GM04504 (cell line): ENCODE results near the gene CBX6.
"Not testable (repeated sequence)": the region's sequence is repeated elsewhere in the genome, so short reads cannot be mapped to it uniquely, and the experiment has no call there.

Experiments
- DNase-seq: peaks from one replicate; pipeline ENCODE4 v3.0.0-alpha.2; 2012; ENCODE audit warnings: low read depth

Gene CBX6

GRCh38 chr22:38872172-38872830 is at the start of gene CBX6:
Gene CBX6, minus strand, starts transcription at chr22:38872216. Its CDS starts 26 bp downstream, at chr22:38872190.
- peak; percentile 80 for DNase-seq

DNA sequence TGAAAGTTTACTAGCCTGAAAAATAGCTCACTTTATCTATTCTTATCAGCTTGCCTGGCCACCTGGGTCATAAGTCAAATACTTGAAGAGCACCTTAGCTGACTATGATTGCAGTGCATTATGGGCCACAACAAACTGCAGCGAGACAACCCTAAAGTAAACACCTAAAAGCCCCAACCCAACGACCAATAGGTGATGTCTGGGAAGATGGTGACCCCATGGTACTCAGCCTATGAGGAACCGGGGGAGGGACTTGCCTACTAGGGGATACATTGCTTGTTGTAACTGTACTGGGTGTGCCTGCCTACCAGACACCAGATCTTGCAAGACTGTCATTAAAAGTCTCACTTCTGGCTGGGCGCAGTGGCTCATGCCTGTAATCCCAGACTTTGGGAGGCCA is 49.8 kb upstream of the CBX6 start:
- DNase-seq, result no peak

GRCh38 chr22:38921120-38921519 is 49.1 kb upstream of the CBX6 start:
- no peak for DNase-seq

DNA sequence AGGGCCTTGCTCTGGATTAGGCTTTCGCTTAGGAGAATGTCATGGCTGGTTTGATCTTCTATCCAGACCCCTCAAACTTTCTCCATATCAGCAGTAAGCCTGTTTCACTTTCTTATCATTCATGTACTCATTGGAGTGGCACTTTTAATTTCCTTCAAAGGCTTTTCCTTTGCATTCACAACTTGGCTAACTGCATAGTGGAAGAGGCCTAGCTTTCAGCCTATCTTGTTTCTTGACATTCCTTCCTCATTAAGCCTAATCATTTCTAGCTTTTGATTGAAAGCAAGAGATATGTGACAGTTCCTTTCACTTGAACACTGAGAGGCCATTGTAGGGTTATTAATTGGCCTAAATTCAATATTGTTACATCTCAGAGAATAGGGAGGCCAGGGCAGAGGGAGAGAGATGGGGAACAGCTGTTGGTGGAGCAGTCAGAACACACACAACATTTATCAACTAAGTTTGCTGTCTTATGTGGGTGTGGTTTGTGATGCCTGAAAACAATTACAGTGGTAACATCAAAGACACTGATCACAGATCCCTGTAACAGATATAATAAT is 47.7 kb upstream of the CBX6 start:
- DNase-seq, result no peak

DNA sequence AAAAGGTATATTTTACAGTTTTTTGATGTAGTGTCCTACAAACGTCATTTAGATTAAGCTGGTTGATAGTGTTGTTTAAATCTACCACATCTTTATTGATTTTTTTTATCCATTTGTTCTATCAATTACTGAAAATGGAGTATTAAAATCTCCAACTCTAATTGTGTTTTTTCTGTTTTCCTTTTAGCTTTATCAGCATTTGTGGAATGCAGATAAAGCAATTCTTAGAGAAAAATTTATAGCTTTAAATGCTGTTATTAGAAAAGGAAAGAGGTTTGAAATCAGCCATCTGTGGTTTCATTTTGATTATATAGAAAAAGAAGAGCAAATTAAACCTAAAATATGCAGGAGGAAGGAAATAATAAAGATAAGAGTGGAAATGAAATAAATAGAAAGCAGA is 39.4 kb upstream of the CBX6 start:
- DNase-seq, result no peak

- DNase-seq, result no peak
Observed at GRCh38 chr22:38907767-38908166, 35.8 kb upstream of the CBX6 start.

DNA sequence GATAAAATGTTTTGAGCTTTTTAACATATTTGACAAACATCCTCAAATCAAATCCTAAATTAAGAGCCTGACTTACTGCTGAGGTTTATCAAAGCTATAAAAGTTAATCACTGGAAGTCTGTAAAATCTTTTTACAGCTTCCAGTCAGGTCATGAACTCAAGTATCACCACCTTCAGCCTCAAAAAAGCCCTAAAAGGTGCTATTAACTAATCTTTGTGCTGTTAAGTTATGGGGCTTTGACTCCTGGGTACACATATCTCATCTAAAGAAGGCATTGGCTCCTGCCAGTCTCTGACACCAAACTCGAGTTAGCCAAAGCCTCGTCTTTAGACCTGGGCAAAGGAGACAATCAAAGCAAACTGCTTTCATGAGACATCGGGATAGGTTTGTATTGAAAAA is 34.0 kb upstream of the CBX6 start:
- DNase-seq, result no peak

DNA sequence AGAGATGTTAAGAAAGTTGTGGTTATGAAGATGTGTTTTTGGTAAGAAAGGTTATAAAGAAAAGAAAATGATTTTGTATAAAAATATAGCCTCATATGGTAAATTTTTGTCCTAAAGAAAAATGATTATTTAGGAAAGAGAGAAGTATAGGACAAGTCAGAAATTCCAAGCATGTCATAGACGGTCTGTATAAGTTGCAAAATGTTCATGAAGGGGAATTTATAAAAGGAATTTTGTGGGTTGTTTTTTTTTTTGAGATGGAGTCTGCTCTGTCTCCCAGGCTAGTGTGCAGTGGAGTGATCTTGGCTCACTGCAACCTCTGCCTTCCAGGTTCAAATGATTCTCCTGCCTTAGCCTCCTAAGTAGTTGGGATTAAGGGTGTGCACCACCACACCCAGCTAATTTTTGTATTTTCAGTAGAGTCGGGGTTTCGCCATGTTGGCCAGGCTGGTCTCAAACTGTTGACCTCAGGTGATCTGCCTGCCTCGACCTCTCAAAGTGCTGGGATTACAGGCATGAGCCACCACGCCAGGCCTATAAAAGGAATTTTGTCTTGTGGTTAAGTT is 32.1 kb upstream of the CBX6 start:
- not testable (repeated sequence) for DNase-seq

DNA sequence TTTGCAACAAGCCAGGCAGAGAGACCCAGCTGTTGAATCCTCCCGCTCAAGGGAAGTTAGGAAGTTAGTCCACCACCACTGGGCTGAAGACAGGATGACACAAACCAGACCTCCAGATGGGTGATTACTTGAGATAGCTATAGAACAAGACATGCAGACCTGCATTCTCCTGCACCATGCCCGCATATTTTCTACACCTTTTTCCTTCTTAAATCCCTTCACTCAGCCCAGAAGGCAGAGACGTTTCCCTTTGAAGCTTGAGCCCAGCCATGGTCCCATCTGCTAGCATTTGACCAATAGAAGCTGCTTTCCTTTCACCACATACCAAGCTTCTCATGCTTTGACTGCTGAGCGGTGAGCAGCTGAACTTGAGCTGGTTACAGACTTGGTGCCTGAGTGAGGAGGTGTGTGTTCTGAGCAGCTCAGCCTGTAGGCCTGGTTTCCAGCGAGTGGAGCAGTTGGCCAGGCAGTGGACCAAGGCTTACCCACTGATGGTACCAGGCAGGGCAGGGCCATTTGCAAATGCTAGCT is 29.2 kb upstream of the CBX6 start:
- no peak for DNase-seq

GRCh38 chr22:38900677-38901076 is 28.7 kb upstream of the CBX6 start:
- no peak for DNase-seq

- DNase-seq, result no peak
Observed at GRCh38 chr22:38891256-38891655, 19.2 kb upstream of the CBX6 start.

GRCh38 chr22:38890377-38890776 is 18.4 kb upstream of the CBX6 start:
- DNase-seq, result no peak

DNA sequence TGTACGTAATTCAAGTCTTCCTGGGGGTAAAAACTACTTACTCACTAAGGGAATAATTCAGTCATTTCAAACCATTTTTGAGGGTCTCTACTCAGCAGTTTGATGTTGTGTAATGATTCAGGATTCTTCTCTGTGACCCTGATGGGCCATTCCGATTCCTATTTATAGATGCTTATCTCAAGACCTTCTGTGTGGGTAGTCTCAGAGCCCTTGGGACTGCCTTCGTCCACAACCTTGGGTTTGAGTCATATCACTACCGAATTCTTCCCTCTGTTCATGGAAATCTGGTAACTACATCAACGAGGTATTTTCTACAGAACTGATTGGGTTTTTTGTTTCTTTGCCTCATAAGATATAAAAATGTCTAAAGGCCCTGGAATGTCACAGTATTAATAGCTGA is 14.3 kb upstream of the CBX6 start:
- no peak for DNase-seq

DNA sequence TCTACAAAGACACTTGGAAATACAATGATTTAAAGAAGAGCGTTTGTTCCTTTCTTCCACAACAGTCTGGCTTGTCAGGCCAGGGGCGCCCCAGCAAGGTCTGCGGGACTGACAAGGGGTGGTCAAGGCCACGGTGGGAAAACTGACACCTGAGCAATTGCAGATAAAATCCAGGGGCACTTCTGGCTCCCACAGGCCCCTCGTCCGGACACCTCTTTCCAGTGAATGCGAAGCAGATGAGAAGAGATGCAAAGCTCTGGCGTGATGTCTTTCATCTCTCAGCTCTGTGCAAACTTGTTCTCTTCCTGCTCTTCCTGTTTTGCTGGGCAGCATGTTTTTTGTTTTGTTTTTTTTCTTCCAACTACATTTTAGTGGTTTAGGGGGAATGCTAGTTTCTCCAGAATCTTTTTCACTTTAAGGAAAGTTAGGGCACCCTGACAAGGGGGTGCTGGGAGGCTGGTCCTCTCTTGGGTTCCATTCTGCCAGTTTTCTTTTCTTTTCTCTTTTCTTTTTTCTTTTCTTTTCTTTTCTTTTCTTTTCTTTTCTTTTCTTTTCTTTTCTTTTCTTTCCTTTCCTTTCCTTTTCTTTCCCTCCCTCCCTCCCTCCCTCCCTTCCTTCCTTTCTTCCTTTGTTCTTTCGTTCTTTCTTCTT is 11.1 kb upstream of the CBX6 start:
- no peak for DNase-seq

- no peak for DNase-seq
Observed at GRCh38 chr22:38881997-38882879, 10.2 kb upstream of the CBX6 start.

DNA sequence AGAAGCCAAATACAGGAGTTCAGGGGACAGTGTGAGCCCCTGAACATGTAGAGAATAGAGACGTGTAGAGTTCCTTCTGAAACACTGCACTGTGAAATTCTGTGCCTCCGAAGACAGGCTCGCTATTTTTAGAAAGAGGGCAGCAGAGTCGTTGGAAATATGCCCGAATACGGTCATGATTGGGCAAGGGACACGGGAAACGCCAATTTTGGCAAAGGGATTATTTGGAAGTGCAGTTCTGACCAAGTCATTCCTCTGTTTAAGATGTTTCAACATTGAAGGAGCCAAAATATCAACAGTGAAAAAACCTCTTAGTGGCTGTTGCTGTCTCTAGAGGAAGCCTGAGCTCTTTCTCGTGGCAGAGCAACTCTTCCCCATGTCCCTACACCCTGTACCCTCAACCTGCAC is 9.5 kb upstream of the CBX6 start:
- peak; percentile 74 for DNase-seq

GRCh38 chr22:38879961-38880360 is 7.9 kb upstream of the CBX6 start:
- no peak for DNase-seq

- no peak for DNase-seq
Observed at GRCh38 chr22:38879108-38879729, 7.2 kb upstream of the CBX6 start.

- no peak for DNase-seq
Observed at GRCh38 chr22:38878001-38878400, 6.0 kb upstream of the CBX6 start.

- DNase-seq, result no peak
Observed at GRCh38 chr22:38874529-38875222, 2.7 kb upstream of the CBX6 start.
